Endothelial cell of umbilical vein (primary cell): ENCODE measurements around the gene STKLD1.

Experiments used
- EZH2 ChIP-seq: IDR thresholded peaks from 2 replicates; pipeline ENCODE4 v1.6.1; 2012; ENCODE audit warnings: borderline replicate concordance, low read depth, mild to moderate bottlenecking, moderate library complexity, low read length, inconsistent platforms; ENCODE audit not compliant: severe bottlenecking
- POLR2A ChIP-seq: IDR thresholded peaks from 2 replicates; pipeline ENCODE4 v1.6.1; 2012; ENCODE audit warnings: low read depth, mild to moderate bottlenecking, control low read depth, low read length
- TF ChIP-seq, protein P1 (sequence below), 2 donors: IDR thresholded peaks; 1 replicate in 1 of 2; 2 replicates in 1 of 2; pipeline ENCODE4 v1.5.1; 2011; ENCODE audit warnings: low read length in 2 of 2, mild to moderate bottlenecking in 2 of 2, moderate library complexity in 2 of 2, control low read depth in 1 of 2, inconsistent platforms in 1 of 2, low read depth in 1 of 2; ENCODE audit not compliant: insufficient read depth in 1 of 2; ENCODE audit errors: extremely low read depth in 1 of 2

- TF ChIP-seq, protein P1, sequence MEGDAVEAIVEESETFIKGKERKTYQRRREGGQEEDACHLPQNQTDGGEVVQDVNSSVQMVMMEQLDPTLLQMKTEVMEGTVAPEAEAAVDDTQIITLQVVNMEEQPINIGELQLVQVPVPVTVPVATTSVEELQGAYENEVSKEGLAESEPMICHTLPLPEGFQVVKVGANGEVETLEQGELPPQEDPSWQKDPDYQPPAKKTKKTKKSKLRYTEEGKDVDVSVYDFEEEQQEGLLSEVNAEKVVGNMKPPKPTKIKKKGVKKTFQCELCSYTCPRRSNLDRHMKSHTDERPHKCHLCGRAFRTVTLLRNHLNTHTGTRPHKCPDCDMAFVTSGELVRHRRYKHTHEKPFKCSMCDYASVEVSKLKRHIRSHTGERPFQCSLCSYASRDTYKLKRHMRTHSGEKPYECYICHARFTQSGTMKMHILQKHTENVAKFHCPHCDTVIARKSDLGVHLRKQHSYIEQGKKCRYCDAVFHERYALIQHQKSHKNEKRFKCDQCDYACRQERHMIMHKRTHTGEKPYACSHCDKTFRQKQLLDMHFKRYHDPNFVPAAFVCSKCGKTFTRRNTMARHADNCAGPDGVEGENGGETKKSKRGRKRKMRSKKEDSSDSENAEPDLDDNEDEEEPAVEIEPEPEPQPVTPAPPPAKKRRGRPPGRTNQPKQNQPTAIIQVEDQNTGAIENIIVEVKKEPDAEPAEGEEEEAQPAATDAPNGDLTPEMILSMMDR (IDR thresholded peaks at IDR 0.05; ENCODE audit: extremely low read depth in 1 of 2, insufficient read depth in 1 of 2, low read depth in 1 of 2, low read length in 2 of 2): no peak
- TF ChIP-seq POLR2A (no peak), EZH2 (no peak)
Observed at GRCh38 chr9:133366435-133366834, 9.7 kb upstream of the STKLD1 start.
